Uterus (tissue), 2 donors: Measurements from ENCODE around the gene VAMP8.

Source experiments
- POLR2A ChIP-seq, 2 donors: fragments of 450-650 bp; IDR thresholded peaks; one replicate each; pipeline ENCODE4 v1.6.1; 2016; ENCODE audit warnings: antibody characterized with exemption in 2 of 2, mild to moderate bottlenecking in 1 of 2, moderate library complexity in 1 of 2
- TF ChIP-seq, protein P1 (sequence below), 4 experiments: fragments of 200-600 bp in 2 of 4; fragments of 450-650 bp in 2 of 4; sonication (generic) in 2 of 4; IDR thresholded peaks; one replicate each; pipeline ENCODE4 v1.5.1; 2016 to 2019; ENCODE audit warnings: antibody characterized with exemption in 4 of 4, mild to moderate bottlenecking in 2 of 4, moderate library complexity in 1 of 4

DNA sequence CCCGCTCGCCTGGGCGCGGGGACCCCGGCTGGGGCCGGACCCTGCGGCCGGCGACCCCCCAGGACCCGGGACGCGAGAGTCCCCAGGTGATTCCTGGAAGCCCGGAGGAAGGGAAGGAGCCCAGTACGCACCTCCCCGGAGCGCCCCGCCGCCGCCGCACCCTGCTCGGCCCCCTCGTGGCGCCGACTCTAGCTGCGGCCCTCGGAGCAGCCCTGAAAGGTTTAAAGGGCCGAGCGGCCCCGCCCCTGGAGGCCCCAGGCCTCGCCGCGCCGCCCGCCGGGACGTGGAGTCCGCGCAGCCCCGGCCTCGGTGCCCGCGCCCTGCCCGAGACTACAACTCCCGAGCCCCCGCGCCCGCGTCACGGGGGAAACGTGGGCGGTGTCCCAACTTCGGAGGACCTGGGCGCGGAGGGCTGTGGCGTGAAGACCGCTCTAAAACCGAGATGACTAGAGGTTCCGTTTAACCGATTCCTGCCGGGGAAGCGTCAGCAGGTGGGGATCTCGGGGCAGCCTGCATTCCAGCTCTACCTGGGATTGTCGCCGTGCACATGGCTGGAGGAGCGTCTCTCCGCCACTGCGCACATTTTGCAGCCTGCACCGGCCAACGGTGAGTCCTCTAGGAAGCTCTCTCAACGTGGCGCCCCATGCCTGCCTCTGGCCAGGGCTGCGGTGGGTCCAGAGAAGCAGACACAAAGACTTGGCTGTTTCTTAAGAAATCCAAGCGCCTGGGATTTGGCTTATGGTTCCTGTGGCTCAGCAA, 25.3 kb downstream of the VAMP8 start, which contains the start of gene TMEM150A:
- TF ChIP-seq, protein P1, sequence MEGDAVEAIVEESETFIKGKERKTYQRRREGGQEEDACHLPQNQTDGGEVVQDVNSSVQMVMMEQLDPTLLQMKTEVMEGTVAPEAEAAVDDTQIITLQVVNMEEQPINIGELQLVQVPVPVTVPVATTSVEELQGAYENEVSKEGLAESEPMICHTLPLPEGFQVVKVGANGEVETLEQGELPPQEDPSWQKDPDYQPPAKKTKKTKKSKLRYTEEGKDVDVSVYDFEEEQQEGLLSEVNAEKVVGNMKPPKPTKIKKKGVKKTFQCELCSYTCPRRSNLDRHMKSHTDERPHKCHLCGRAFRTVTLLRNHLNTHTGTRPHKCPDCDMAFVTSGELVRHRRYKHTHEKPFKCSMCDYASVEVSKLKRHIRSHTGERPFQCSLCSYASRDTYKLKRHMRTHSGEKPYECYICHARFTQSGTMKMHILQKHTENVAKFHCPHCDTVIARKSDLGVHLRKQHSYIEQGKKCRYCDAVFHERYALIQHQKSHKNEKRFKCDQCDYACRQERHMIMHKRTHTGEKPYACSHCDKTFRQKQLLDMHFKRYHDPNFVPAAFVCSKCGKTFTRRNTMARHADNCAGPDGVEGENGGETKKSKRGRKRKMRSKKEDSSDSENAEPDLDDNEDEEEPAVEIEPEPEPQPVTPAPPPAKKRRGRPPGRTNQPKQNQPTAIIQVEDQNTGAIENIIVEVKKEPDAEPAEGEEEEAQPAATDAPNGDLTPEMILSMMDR (IDR thresholded peaks at IDR 0.05), result peak; percentile 8 to 68 (median 55)
- TF ChIP-seq POLR2A (IDR thresholded peaks at IDR 0.05), result peak; percentile 89 to 91
